HG03039 (cell line): ENCODE measurements around the gene CHD1L.
"Not testable (repeated sequence)": the region's sequence is repeated elsewhere in the genome, so short reads cannot be mapped to it uniquely, and the experiment has no call there.

Experiments
- ATAC-seq: cut with Tn5 transposase; IDR thresholded peaks from one replicate; pipeline ENCODE4 v1.9.1; 2021; ENCODE audit warnings: mild to moderate bottlenecking, moderate library complexity; ENCODE audit not compliant: unreplicated experiment

CHD1L gene

GRCh38 chr1:147264158-147264768 is 21.8 kb downstream of the CHD1L start:
- ATAC-seq: no peak

GRCh38 chr1:147266381-147266780 is 23.9 kb downstream of the CHD1L start:
- ATAC-seq: no peak

GRCh38 chr1:147267711-147268110 is 25.2 kb downstream of the CHD1L start:
- ATAC-seq: no peak

GRCh38 chr1:147270721-147271120 is 28.2 kb downstream of the CHD1L start:
- ATAC-seq: no peak

GRCh38 chr1:147272042-147272441 is 29.6 kb downstream of the CHD1L start:
- ATAC-seq: no peak

GRCh38 chr1:147273409-147274336 is 31.2 kb downstream of the CHD1L start:
- ATAC-seq: no peak

GRCh38 chr1:147281950-147282349 is 39.5 kb downstream of the CHD1L start:
- no peak for ATAC-seq

GRCh38 chr1:147283011-147283410 is 40.5 kb downstream of the CHD1L start:
- no peak for ATAC-seq

- ATAC-seq: no peak
Measured at GRCh38 chr1:147287133-147287865, 44.8 kb downstream of the CHD1L start.

GRCh38 chr1:147292012-147292411 is 49.5 kb downstream of the CHD1L start:
- ATAC-seq: no peak

- no peak for ATAC-seq
Measured at GRCh38 chr1:147292631-147293251, 50.3 kb downstream of the CHD1L start.

- no peak for ATAC-seq
Measured at GRCh38 chr1:147297438-147297837, 55.0 kb downstream of the CHD1L start.

GRCh38 chr1:147305803-147306202 is 63.3 kb downstream of the CHD1L start:
- not testable (repeated sequence) for ATAC-seq

GRCh38 chr1:147316968-147317367 is 74.5 kb downstream of the CHD1L start:
- ATAC-seq: no peak

- ATAC-seq: not testable (repeated sequence)
Measured at GRCh38 chr1:147326933-147327687, 84.6 kb downstream of the CHD1L start.

- ATAC-seq: no peak
Measured at GRCh38 chr1:147334292-147334691, 91.8 kb downstream of the CHD1L start.

GRCh38 chr1:147336291-147336690 is 93.8 kb downstream of the CHD1L start:
- no peak for ATAC-seq

- ATAC-seq: no peak
Measured at GRCh38 chr1:147337040-147337630, 94.7 kb downstream of the CHD1L start.

GRCh38 chr1:147338571-147338970 is 96.1 kb downstream of the CHD1L start:
- ATAC-seq: no peak

GRCh38 chr1:147341246-147341645 is 98.8 kb downstream of the CHD1L start:
- ATAC-seq: no peak
